Neural progenitor cell (in vitro differentiated cells): ENCODE results near the gene AP5Z1. TPM values are rescaled to one million over a fixed set of nuclear protein-coding genes. Genes with fewer than 3 reads are reported as not detected.

Source experiments
- DNase-seq: peaks from one replicate; pipeline ENCODE4 v3.0.0-alpha.2; 2016; ENCODE audit warnings: low spot score
- H2AFZ ChIP-seq: fragments of 200-600 bp; sonication (generic); replicated peaks from 2 replicates; pipeline ENCODE4 v1.6.1; 2016; ENCODE audit warnings: antibody characterized with exemption
- H3F3A ChIP-seq: fragments of 200-600 bp; sonication (generic); 2 replicates; pipeline ENCODE4 v1.6.1; 2016; ENCODE audit warnings: antibody characterized with exemption, low read depth
- H3K27ac ChIP-seq: fragments of 200-600 bp; sonication (generic); 2 replicates; pipeline ENCODE4 v1.5.1; 2016; ENCODE audit warnings: mild to moderate bottlenecking
- H3K27me3 ChIP-seq: fragments of 200-600 bp; sonication (generic); 2 replicates; pipeline ENCODE4 v1.6.1; 2016; ENCODE audit warnings: mild to moderate bottlenecking, moderate library complexity
- H3K36me3 ChIP-seq: fragments of 200-600 bp; sonication (generic); 2 replicates; pipeline ENCODE4 v1.5.1; 2016
- H3K4me1 ChIP-seq: fragments of 200-600 bp; sonication (generic); 2 replicates; pipeline ENCODE4 v1.6.1; 2016; ENCODE audit warnings: mixed run types
- H3K4me2 ChIP-seq: fragments of 200-600 bp; sonication (generic); 2 replicates; pipeline ENCODE4 v1.6.1; 2016
- H3K4me3 ChIP-seq: fragments of 200-600 bp; sonication (generic); 2 replicates; pipeline ENCODE4 v1.5.1; 2016
- H3K79me2 ChIP-seq: fragments of 200-600 bp; sonication (generic); 2 replicates; pipeline ENCODE4 v1.6.1; 2016; ENCODE audit warnings: low read depth
- H3K9ac ChIP-seq: fragments of 200-600 bp; sonication (generic); 2 replicates; pipeline ENCODE4 v1.6.1; 2016
- H3K9me3 ChIP-seq: fragments of 200-600 bp; sonication (generic); 2 replicates; pipeline ENCODE4 v1.5.1; 2016; ENCODE audit warnings: low read depth
- H4K20me1 ChIP-seq: fragments of 200-600 bp; sonication (generic); 2 replicates; pipeline ENCODE4 v1.6.1; 2016; ENCODE audit warnings: low read depth
- H3K27ac Mint-ChIP-seq: 3 replicates; pipeline ENCODE4 v1.8.0; 2021; ENCODE audit warnings: mixed read lengths
- H3K27me3 Mint-ChIP-seq: 2 replicates; pipeline ENCODE4 v1.8.0; 2022; ENCODE audit warnings: low read depth, mild to moderate bottlenecking, inconsistent platforms, moderate library complexity, mixed read lengths; ENCODE audit not compliant: insufficient read depth
- H3K36me3 Mint-ChIP-seq: 3 replicates; pipeline ENCODE4 v1.8.0; 2021; ENCODE audit warnings: mixed read lengths
- H3K4me1 Mint-ChIP-seq: 3 replicates; pipeline ENCODE4 v1.8.0; 2021; ENCODE audit warnings: mixed read lengths
- H3K4me3 Mint-ChIP-seq: 3 replicates; pipeline ENCODE4 v1.8.0; 2021; ENCODE audit warnings: mild to moderate bottlenecking, moderate library complexity, mixed read lengths
- H3K9me3 Mint-ChIP-seq: 3 replicates; pipeline ENCODE4 v1.8.0; 2020; ENCODE audit warnings: mixed read lengths
- EZH2 ChIP-seq: fragments of 200-600 bp; sonication (generic); IDR thresholded peaks from 2 replicates; pipeline ENCODE4 v1.6.1; 2017; ENCODE audit warnings: antibody characterized with exemption, mild to moderate bottlenecking, moderate library complexity
- EZH2phosphoT487 ChIP-seq: fragments of 200-600 bp; sonication (generic); IDR thresholded peaks from 2 replicates; pipeline ENCODE4 v1.6.1; 2017; ENCODE audit warnings: antibody characterized with exemption
- total RNA-seq: library from RNA; depleted of rRNA; stranded (reverse); fragments of >200 nt; gene quantifications from 2 replicates; pipeline ENCODE4 v1.2.3, GENCODE V29; 2015; ENCODE audit warnings: low replicate concordance
- TF ChIP-seq, protein P1 (sequence below): fragments of 200-600 bp; sonication (generic); IDR thresholded peaks from 2 replicates; pipeline ENCODE4 v1.5.1; 2017; ENCODE audit warnings: antibody characterized with exemption, mild to moderate bottlenecking

AP5Z1 gene
- total RNA-seq, 1 donor from 2014 or later = 8.3 TPM

DNA sequence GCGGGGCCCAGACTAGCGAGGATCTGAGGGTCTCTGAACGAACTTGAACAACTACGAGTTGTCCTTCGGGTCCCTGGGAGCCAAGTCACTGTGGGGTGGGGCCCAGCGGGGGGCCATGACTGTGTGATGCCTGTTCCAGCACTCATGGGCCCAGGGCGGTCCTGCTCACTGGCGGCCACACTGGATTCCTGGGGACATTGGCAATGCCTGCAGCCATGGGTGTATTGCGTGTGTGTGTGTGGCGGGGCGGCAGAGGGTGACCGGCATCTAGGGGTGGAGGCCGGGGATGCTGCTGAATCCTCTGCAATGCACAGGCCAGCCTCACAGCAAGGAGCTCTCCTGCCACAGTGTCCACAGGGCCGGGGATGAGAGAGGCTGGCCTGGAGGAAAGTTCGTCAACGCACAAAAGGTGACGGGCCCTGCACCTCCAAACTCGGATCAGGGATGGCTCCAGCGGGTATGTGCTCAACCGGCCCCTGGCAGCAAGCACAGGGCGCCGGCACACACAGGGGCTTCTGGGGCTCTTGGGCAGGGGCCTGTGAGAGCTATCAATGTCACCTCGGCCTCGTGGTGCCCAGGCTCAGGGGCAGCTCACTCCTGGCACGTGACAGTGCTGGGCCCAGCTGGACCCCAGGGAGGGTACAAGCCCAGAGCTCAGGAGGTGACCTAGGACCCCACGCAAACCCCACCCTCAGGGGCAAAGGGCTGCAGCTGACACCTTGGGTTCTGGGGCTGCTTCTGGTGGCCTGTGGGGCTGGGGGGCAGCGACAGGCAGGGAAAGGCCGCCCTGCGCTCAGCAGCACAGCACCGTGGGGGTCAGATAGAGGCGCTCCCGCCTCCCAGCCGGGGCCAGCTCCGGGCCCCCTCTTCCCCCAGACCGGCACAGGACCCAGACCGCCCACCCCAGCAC is 58.5 kb downstream of the AP5Z1 start:
- no peaks in the 10 kb centered on the region for H3K27me3 ChIP-seq
- H3K27me3 Mint-ChIP-seq = peaks cover 8% of the 10 kb centered on the region
- no peak overlapping the region for H3K9ac ChIP-seq
- no peak overlapping the region for H3K4me3 Mint-ChIP-seq
- H3K27ac ChIP-seq = no peak overlapping the region
- no peaks in the 10 kb centered on the region for H3K79me2 ChIP-seq
- no peak overlapping the region for H2AFZ ChIP-seq
- no peak overlapping the region for H3K27ac Mint-ChIP-seq
- no peaks in the 10 kb centered on the region for H3K9me3 Mint-ChIP-seq
- no peaks in the 10 kb centered on the region for H3K9me3 ChIP-seq
- TF ChIP-seq, protein P1, sequence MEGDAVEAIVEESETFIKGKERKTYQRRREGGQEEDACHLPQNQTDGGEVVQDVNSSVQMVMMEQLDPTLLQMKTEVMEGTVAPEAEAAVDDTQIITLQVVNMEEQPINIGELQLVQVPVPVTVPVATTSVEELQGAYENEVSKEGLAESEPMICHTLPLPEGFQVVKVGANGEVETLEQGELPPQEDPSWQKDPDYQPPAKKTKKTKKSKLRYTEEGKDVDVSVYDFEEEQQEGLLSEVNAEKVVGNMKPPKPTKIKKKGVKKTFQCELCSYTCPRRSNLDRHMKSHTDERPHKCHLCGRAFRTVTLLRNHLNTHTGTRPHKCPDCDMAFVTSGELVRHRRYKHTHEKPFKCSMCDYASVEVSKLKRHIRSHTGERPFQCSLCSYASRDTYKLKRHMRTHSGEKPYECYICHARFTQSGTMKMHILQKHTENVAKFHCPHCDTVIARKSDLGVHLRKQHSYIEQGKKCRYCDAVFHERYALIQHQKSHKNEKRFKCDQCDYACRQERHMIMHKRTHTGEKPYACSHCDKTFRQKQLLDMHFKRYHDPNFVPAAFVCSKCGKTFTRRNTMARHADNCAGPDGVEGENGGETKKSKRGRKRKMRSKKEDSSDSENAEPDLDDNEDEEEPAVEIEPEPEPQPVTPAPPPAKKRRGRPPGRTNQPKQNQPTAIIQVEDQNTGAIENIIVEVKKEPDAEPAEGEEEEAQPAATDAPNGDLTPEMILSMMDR = no peak
- no peak for TF ChIP-seq EZH2phosphoT487
- no peaks in the 10 kb centered on the region for H3K36me3 ChIP-seq
- peaks cover 15% of the 10 kb centered on the region for H3K4me1 ChIP-seq
- H3K36me3 Mint-ChIP-seq = peaks cover 14% of the 10 kb centered on the region
- peaks cover 19% of the 10 kb centered on the region for H3K4me1 Mint-ChIP-seq
- no peak overlapping the region for H3K4me2 ChIP-seq
- H3K4me3 ChIP-seq = no peak overlapping the region
- H4K20me1 ChIP-seq = no peaks in the 10 kb centered on the region
- H3F3A ChIP-seq = peaks cover 12% of the 10 kb centered on the region
- DNase-seq = no peak

DNA sequence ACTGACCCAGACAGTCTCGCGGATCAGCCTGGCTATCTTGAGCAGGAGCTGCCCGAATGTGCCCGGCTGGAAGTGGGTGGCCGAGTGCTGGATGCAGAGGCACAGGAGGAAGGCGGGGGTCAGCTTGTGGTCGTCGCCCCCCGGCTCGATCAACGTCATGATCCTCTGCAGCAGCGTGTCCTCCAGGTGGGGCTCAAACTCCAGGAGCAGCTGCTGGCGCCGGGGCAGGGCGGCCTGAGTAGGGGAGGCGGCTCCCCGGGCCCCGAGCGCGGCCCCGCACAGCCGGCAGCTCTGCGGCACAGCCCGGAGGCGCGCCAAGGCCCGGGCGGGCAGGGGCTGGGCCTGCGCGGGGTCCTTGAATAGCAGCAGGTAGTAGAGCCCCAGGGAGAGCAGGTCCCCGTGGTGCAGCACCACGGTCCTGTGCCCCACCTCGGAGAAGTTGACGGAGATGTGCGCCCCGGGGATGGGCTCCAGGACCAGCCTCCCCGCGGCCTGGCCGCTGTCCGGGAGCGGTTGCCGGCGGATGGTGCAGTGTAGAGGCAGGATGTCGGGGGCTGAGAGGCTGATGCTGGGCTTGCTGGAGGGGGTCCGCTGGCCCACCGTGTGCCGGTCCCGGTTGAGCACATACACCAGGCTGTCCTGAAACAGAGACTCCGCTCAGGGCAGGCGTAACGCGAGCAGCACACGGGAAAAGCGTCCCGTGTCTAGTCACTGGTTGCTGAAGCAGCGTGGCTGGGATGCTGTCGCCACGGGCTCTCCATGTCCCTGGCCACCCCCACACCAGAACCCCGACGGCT is 59.4 kb downstream of the AP5Z1 start:
- H2AFZ ChIP-seq = no peak overlapping the region
- H3K4me1 ChIP-seq = peaks cover 15% of the 10 kb centered on the region
- TF ChIP-seq EZH2phosphoT487 (no peak), EZH2 (no peak)
- TF ChIP-seq, protein P1 = no peak
- Mint-ChIP-seq H3K27me3 (peaks cover 8% of the 10 kb centered on the region), H3K27ac (no peak overlapping the region), H3K36me3 (peaks cover 12% of the 10 kb centered on the region), H3K4me1 (peaks cover 23% of the 10 kb centered on the region), H3K4me3 (no peak overlapping the region), H3K9me3 (no peaks in the 10 kb centered on the region)
- H3F3A ChIP-seq = peaks cover 12% of the 10 kb centered on the region
- no peak overlapping the region for H3K9ac ChIP-seq
- no peak overlapping the region for H3K4me2 ChIP-seq
- no peak overlapping the region for H3K4me3 ChIP-seq
- no peaks in the 10 kb centered on the region for H3K36me3 ChIP-seq
- no peak for DNase-seq
- H3K9me3 ChIP-seq = no peaks in the 10 kb centered on the region
- H3K27ac ChIP-seq = no peak overlapping the region
- H3K79me2 ChIP-seq = no peaks in the 10 kb centered on the region
- H3K27me3 ChIP-seq = no peaks in the 10 kb centered on the region
- H4K20me1 ChIP-seq = no peaks in the 10 kb centered on the region

DNA sequence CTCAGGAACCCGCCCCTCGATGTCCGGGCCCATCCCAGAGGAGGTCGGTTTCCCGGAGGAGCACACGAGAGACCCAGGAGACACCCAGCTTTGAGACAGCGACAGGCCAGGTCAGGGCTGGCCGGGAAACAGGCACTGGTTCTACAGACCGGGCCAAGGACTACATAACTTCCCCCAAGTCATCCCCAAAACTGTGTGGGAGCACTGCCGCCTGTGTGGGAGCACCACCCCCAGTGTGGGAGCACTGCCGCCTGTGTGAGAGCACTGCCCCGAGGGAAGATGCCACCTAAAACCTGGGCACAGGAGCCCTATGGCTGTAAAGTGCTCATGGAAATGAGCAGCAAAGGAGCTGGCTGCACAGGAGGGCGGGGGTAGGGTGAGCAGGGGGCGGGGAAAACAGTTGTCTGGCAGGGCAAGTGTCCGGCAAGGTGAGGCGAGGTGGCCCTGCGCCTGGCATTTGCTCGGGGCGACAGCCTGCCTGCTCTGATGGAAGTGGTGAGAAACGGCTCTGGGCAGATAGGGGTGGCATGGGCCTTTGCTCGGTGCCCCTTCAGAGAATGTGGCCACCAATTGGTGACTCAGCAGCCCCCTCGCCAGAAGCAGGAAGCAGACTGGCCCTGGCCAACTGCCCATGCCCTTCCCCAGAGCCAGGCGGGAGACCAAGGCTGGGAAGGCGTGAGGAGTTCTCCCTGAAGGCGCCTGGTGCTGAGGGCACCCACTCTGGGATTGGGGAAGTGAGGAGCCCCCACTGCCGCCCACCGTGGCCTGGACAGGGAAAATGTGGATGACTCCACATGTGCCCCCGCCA is 60.2 kb downstream of the AP5Z1 start:
- DNase-seq = no peak
- H3K4me1 Mint-ChIP-seq = peaks cover 18% of the 10 kb centered on the region

More for the DNA sequence above, 60.2 kb downstream of the AP5Z1 start:
- H3K36me3 ChIP-seq = no peaks in the 10 kb centered on the region
- no peaks in the 10 kb centered on the region for H3K9me3 ChIP-seq
- H3K4me2 ChIP-seq = no peak overlapping the region
- no peak for TF ChIP-seq EZH2
- TF ChIP-seq, protein P1 = no peak
- H3K4me3 ChIP-seq = no peak overlapping the region
- peaks cover 15% of the 10 kb centered on the region for H3K4me1 ChIP-seq
- Mint-ChIP-seq H3K27ac (no peak overlapping the region), H3K27me3 (peaks cover 7% of the 10 kb centered on the region), H3K4me3 (no peak overlapping the region), H3K9me3 (no peaks in the 10 kb centered on the region), H3K36me3 (peaks cover 7% of the 10 kb centered on the region)
- H3K27ac ChIP-seq = no peak overlapping the region
- no peaks in the 10 kb centered on the region for H4K20me1 ChIP-seq
- no peaks in the 10 kb centered on the region for H3K27me3 ChIP-seq
- H3K9ac ChIP-seq = no peak overlapping the region
- peaks cover 12% of the 10 kb centered on the region for H3F3A ChIP-seq
- H3K79me2 ChIP-seq = no peaks in the 10 kb centered on the region
- no peak overlapping the region for H2AFZ ChIP-seq
